ENCODE results near the gene SERTAD4. TPM values are rescaled to one million over a fixed set of nuclear protein-coding genes. Genes with fewer than 3 reads are reported as not detected.

The SERTAD4 gene
- total and polyA plus RNA-seq, 2 donors (not counting 1 experiment from before 2014, with no cell fraction given), result 0.17 to 7.6 TPM

- Histone ChIP-seq H4K20me1 (ENCODE audit: control insufficient read depth, extremely low read depth, insufficient read depth, low read length) (no peaks in the 10 kb centered on the region), H3K27me3 (ENCODE audit: control insufficient read depth, insufficient read depth, low read length) (peaks cover 15% of the 10 kb centered on the region), H3K27ac (ENCODE audit: insufficient read depth, low read length) (no peak overlapping the region)
Observed at GRCh38 chr1:210252621-210253051, 20.0 kb downstream of the SERTAD4 start.

GRCh38 chr1:210254298-210254697 lies 21.7 kb downstream of the SERTAD4 start:
- Histone ChIP-seq H4K20me1 (ENCODE audit: control insufficient read depth, extremely low read depth, insufficient read depth, low read length) (no peaks in the 10 kb centered on the region), H2AFZ (ENCODE audit: low read length) (no peak overlapping the region), H3K36me3 (ENCODE audit: control insufficient read depth, insufficient read depth, low read length) (no peaks in the 10 kb centered on the region), H3K9ac (ENCODE audit: insufficient read depth, low read length) (no peak overlapping the region), H3K27me3 (ENCODE audit: control insufficient read depth, insufficient read depth, low read length) (peaks cover 15% of the 10 kb centered on the region), H3K79me2 (ENCODE audit: control insufficient read depth, insufficient read depth, low read length) (no peaks in the 10 kb centered on the region), H3K4me2 (ENCODE audit: extremely low read depth, insufficient read depth, low read length) (no peak overlapping the region), H3K4me3 (replicated peaks in 1 of 4; ENCODE audit: control extremely low read depth in 1 of 4, insufficient read depth in 1 of 4, low read depth in 3 of 4, low read length in 4 of 4) (no peak overlapping the region), H3K4me1 (ENCODE audit: control insufficient read depth, extremely low read depth, insufficient read depth, low read length) (peaks cover 2% of the 10 kb centered on the region), H3K27ac (ENCODE audit: insufficient read depth, low read length) (no peak overlapping the region), H3K9me3 (ENCODE audit: control insufficient read depth, insufficient read depth, low read depth, low read length) (no peaks in the 10 kb centered on the region)
- TF ChIP-seq CTCF (conservative IDR thresholded peaks at IDR 0.05 in 1 of 2, IDR thresholded peaks at IDR 0.05 in 1 of 2; ENCODE audit: low read depth in 1 of 2, low read length in 2 of 2), result no peak
- TF ChIP-seq EZH2 (IDR thresholded peaks at IDR 0.05; ENCODE audit: low read length, missing control alignments), result no peak
- no peak for DNase-seq (ENCODE audit: low read depth in 2 of 2)

More at GRCh38 chr1:210252621-210253051, 20.0 kb downstream of the SERTAD4 start:
- H3K9ac ChIP-seq (ENCODE audit: insufficient read depth, low read length), result no peak overlapping the region
- no peak for DNase-seq (ENCODE audit: low read depth in 2 of 2)
- H3K4me2 ChIP-seq (ENCODE audit: extremely low read depth, insufficient read depth, low read length), result no peak overlapping the region
- no peak overlapping the region for H2AFZ ChIP-seq (ENCODE audit: low read length)
- TF ChIP-seq EZH2 (IDR thresholded peaks at IDR 0.05; ENCODE audit: low read length, missing control alignments), result no peak
- no peak for TF ChIP-seq CTCF (conservative IDR thresholded peaks at IDR 0.05 in 1 of 2, IDR thresholded peaks at IDR 0.05 in 1 of 2; ENCODE audit: low read depth in 1 of 2, low read length in 2 of 2)
- no peak overlapping the region for H3K4me3 ChIP-seq (replicated peaks in 1 of 4; ENCODE audit: control extremely low read depth in 1 of 4, insufficient read depth in 1 of 4, low read depth in 3 of 4, low read length in 4 of 4)
- H3K79me2 ChIP-seq (ENCODE audit: control insufficient read depth, insufficient read depth, low read length), result no peaks in the 10 kb centered on the region
- peaks cover 2% of the 10 kb centered on the region for H3K4me1 ChIP-seq (ENCODE audit: control insufficient read depth, extremely low read depth, insufficient read depth, low read length)
- H3K9me3 ChIP-seq (ENCODE audit: control insufficient read depth, insufficient read depth, low read depth, low read length), result no peaks in the 10 kb centered on the region
- no peaks in the 10 kb centered on the region for H3K36me3 ChIP-seq (ENCODE audit: control insufficient read depth, insufficient read depth, low read length)

GRCh38 chr1:210257698-210258529 lies 25.3 kb downstream of the SERTAD4 start:
- TF ChIP-seq CTCF (conservative IDR thresholded peaks at IDR 0.05 in 1 of 2, IDR thresholded peaks at IDR 0.05 in 1 of 2; ENCODE audit: low read depth in 1 of 2, low read length in 2 of 2), result no peak
- no peak for TF ChIP-seq EZH2 (IDR thresholded peaks at IDR 0.05; ENCODE audit: low read length, missing control alignments)
- Histone ChIP-seq H2AFZ (ENCODE audit: low read length) (no peak overlapping the region), H3K27me3 (ENCODE audit: control insufficient read depth, insufficient read depth, low read length) (peaks cover 12% of the 10 kb centered on the region), H3K36me3 (ENCODE audit: control insufficient read depth, insufficient read depth, low read length) (no peaks in the 10 kb centered on the region), H3K4me3 (replicated peaks in 1 of 4; ENCODE audit: control extremely low read depth in 1 of 4, insufficient read depth in 1 of 4, low read depth in 3 of 4, low read length in 4 of 4) (no peak overlapping the region), H3K4me1 (ENCODE audit: control insufficient read depth, extremely low read depth, insufficient read depth, low read length) (peaks cover 8% of the 10 kb centered on the region), H3K9me3 (ENCODE audit: control insufficient read depth, insufficient read depth, low read depth, low read length) (no peaks in the 10 kb centered on the region), H3K27ac (ENCODE audit: insufficient read depth, low read length) (no peak overlapping the region), H3K79me2 (ENCODE audit: control insufficient read depth, insufficient read depth, low read length) (no peaks in the 10 kb centered on the region), H3K9ac (ENCODE audit: insufficient read depth, low read length) (no peak overlapping the region), H3K4me2 (ENCODE audit: extremely low read depth, insufficient read depth, low read length) (no peak overlapping the region), H4K20me1 (ENCODE audit: control insufficient read depth, extremely low read depth, insufficient read depth, low read length) (no peaks in the 10 kb centered on the region)
- DNase-seq (ENCODE audit: low read depth in 2 of 2), result no peak
